Mononuclear cell (primary cell): Measurements from ENCODE around the gene PSMA5. TPM values are rescaled to one million over a fixed set of nuclear protein-coding genes. Genes with fewer than 3 reads are reported as not detected.

Experiments
- total RNA-seq: library from RNA; depleted of rRNA; stranded (reverse); fragments of >200 nt; gene quantifications from one replicate; pipeline ENCODE4 v1.2.3, GENCODE V29; 2012

Gene PSMA5
- total RNA-seq, 1 donor: 30.7 TPM

Other genes with a start within 250 kb of the PSMA5 start
- gene SARS1, start 212.5 kb downstream of the PSMA5 start, total RNA-seq: 87.1 TPM
- gene CELSR2, start 176.9 kb downstream of the PSMA5 start, total RNA-seq: 1.4 TPM
- 0.73 TPM for gene PSRC1, start 143.3 kb downstream of the PSMA5 start, total RNA-seq
- not detected for gene MYBPHL, start 119.4 kb downstream of the PSMA5 start, total RNA-seq
- gene SORT1, start 28.5 kb downstream of the PSMA5 start, total RNA-seq: 9.3 TPM
- gene SYPL2, start 40.1 kb upstream of the PSMA5 start, total RNA-seq: not detected
- gene ATXN7L2, start 57.5 kb upstream of the PSMA5 start, total RNA-seq: 4.4 TPM
- 7.9 TPM for gene CYB561D1, start 67.6 kb upstream of the PSMA5 start, total RNA-seq
- gene AMIGO1, start 83.3 kb upstream of the PSMA5 start, total RNA-seq: 9.2 TPM
- 0.94 TPM for gene GPR61, start 113.4 kb upstream of the PSMA5 start, total RNA-seq
- 8.9 TPM for gene GNAI3, start 122.2 kb upstream of the PSMA5 start, total RNA-seq
- not detected for gene GNAT2, start 193.2 kb upstream of the PSMA5 start, total RNA-seq
- 108 TPM for gene AMPD2, start 193.4 kb upstream of the PSMA5 start, total RNA-seq
- gene GSTM4, start 229.7 kb upstream of the PSMA5 start, total RNA-seq: 8.4 TPM
- 16.1 TPM for gene GSTM2, start 241.6 kb upstream of the PSMA5 start, total RNA-seq